Measurements from ENCODE around the gene MIA.

MIA gene

GRCh38 chr19:40786060-40787037 lies 11.0 kb downstream of the MIA start:
- intact Hi-C loops (cut with DNase I; ENCODE audit: low total_unique reads) = no loop called here
- no peak overlapping the region for H3K4me3 ChIP-seq

GRCh38 chr19:40791349-40791748 lies 16.0 kb downstream of the MIA start:
- intact Hi-C loops (cut with DNase I; ENCODE audit: low total_unique reads) = no loop called here
- DNase-seq = peak in 1 of 2 donors; percentile 89
- Histone ChIP-seq H3K4me1 (peaks cover 0 to 46% (median 31%) of the 10 kb centered on the region in 4 donors), H3K36me3 (peaks cover 4 to 60% (median 18%) of the 10 kb centered on the region in 3 donors), H3K4me3 (no peak overlapping the region), H3K27me3 (no peaks in the 10 kb centered on the region), H3K9me3 (no peaks in the 10 kb centered on the region), H3K27ac (peak overlapping the region; percentile 85 to 91)
- TF ChIP-seq CTCF (IDR thresholded peaks at IDR 0.05) = no peak

More at GRCh38 chr19:40786060-40787037, 11.0 kb downstream of the MIA start:
- Histone ChIP-seq H3K4me1 (peaks cover 0 to 20% (median 15%) of the 10 kb centered on the region in 4 donors), H3K36me3 (peaks cover 9 to 75% (median 26%) of the 10 kb centered on the region in 3 donors), H3K27me3 (no peaks in the 10 kb centered on the region), H3K9me3 (no peaks in the 10 kb centered on the region), H3K27ac (peak overlapping the region; percentile 6 to 34)
- DNase-seq = no peak
- TF ChIP-seq CTCF (IDR thresholded peaks at IDR 0.05) = no peak

GRCh38 chr19:40791996-40792395 lies 16.7 kb downstream of the MIA start:
- DNase-seq = no peak
- Histone ChIP-seq H3K36me3 (peaks cover 0 to 58% (median 12%) of the 10 kb centered on the region in 3 donors), H3K9me3 (no peaks in the 10 kb centered on the region), H3K4me3 (no peak overlapping the region), H3K4me1 (peaks cover 0 to 46% (median 31%) of the 10 kb centered on the region in 4 donors), H3K27ac (peak overlapping the region; percentile 85 to 91), H3K27me3 (no peaks in the 10 kb centered on the region)
- no peak for TF ChIP-seq CTCF (IDR thresholded peaks at IDR 0.05)
- intact Hi-C loops (cut with DNase I; ENCODE audit: low total_unique reads) = no loop called here

- no peak for TF ChIP-seq CTCF (IDR thresholded peaks at IDR 0.05)
- Histone ChIP-seq H3K4me3 (no peak overlapping the region), H3K27ac (peak overlapping the region; percentile 97), H3K27me3 (no peaks in the 10 kb centered on the region), H3K4me1 (peaks cover 0 to 50% (median 35%) of the 10 kb centered on the region in 4 donors), H3K36me3 (peaks cover 7 to 33% (median 10%) of the 10 kb centered on the region in 3 donors), H3K9me3 (no peaks in the 10 kb centered on the region)
- no peak for DNase-seq
- intact Hi-C loops (cut with DNase I; ENCODE audit: low total_unique reads) = no loop called here
Observed at GRCh38 chr19:40797166-40797962, 22.0 kb downstream of the MIA start.

GRCh38 chr19:40797963-40798682 lies 22.8 kb downstream of the MIA start:
- peak; percentile 38 to 66 for TF ChIP-seq CTCF (IDR thresholded peaks at IDR 0.05)
- Histone ChIP-seq H3K27me3 (no peaks in the 10 kb centered on the region), H3K27ac (peak overlapping the region; percentile 97), H3K4me1 (peaks cover 0 to 50% (median 37%) of the 10 kb centered on the region in 4 donors), H3K9me3 (no peaks in the 10 kb centered on the region), H3K36me3 (peaks cover 7 to 30% (median 10%) of the 10 kb centered on the region in 3 donors), H3K4me3 (peak overlapping the region; percentile 91 to 97)
- DNase-seq = peak; percentile 66 to 85
- intact Hi-C loops (cut with DNase I; ENCODE audit: low total_unique reads) = no loop called here
